ENCODE measurements around the gene ZCRB1.
A peak's percentile ranks its signal among the peaks of the same experiment; 100 is the strongest.

ZCRB1 gene

GRCh38 chr12:42325653-42326474, at the start of gene ZCRB1, which contains the start of gene PPHLN1 (continued):
- TF ChIP-seq HIC1 (tag by site-specific recombination; IDR thresholded peaks at IDR 0.05) (no peak), ZNF341 (tag by site-specific recombination; IDR thresholded peaks at IDR 0.05; ENCODE audit: low read depth) (peak; percentile 95), ZSCAN18 (tag by site-specific recombination; IDR thresholded peaks at IDR 0.05) (no peak), BCL6B (tag by site-specific recombination; IDR thresholded peaks at IDR 0.05) (no peak), ZNF23 (tag by site-specific recombination; IDR thresholded peaks at IDR 0.05; ENCODE audit: borderline replicate concordance) (no peak), ZFP41 (tag by site-specific recombination; IDR thresholded peaks at IDR 0.05; ENCODE audit: borderline replicate concordance) (no peak), YY2 (tag by site-specific recombination; IDR thresholded peaks at IDR 0.05) (no peak), ZNF37A (tag by site-specific recombination; IDR thresholded peaks at IDR 0.05) (no peak), SP7 (tag by site-specific recombination; IDR thresholded peaks at IDR 0.05) (peak; percentile 59), ZNF544 (tag by site-specific recombination; IDR thresholded peaks at IDR 0.05) (no peak), ZNF155 (tag by site-specific recombination; IDR thresholded peaks at IDR 0.05) (no peak), ZNF423 (tag by site-specific recombination; IDR thresholded peaks at IDR 0.05) (no peak), ZNF366 (tag by site-specific recombination; conservative IDR thresholded peaks at IDR 0.05) (0 out of 2 replicates have a peak, but pooled peaks have one; percentile 21), ZNF677 (tag by site-specific recombination; IDR thresholded peaks at IDR 0.05) (no peak), ZNF785 (tag by site-specific recombination; IDR thresholded peaks at IDR 0.05) (no peak), ZNF747 (tag by site-specific recombination; IDR thresholded peaks at IDR 0.05) (no peak), ZNF292 (tag by site-specific recombination; IDR thresholded peaks at IDR 0.05; ENCODE audit: borderline replicate concordance, low read depth) (no peak), ZNF623 (tag by site-specific recombination; IDR thresholded peaks at IDR 0.05) (no peak), ZNF585B (tag by site-specific recombination; IDR thresholded peaks at IDR 0.05) (peak; percentile 59), ZNF280C (tag by site-specific recombination; IDR thresholded peaks at IDR 0.05) (no peak), ZNF350 (tag by site-specific recombination; IDR thresholded peaks at IDR 0.05) (no peak), ZNF645 (tag by site-specific recombination; IDR thresholded peaks at IDR 0.05) (no peak), GLI2 (tag by site-specific recombination; IDR thresholded peaks at IDR 0.05; ENCODE audit: borderline replicate concordance, low read depth) (no peak), ZNF146 (tag by site-specific recombination; IDR thresholded peaks at IDR 0.05) (no peak), ZNF624 (tag by site-specific recombination; IDR thresholded peaks at IDR 0.05) (no peak), ZNF548 (tag by site-specific recombination; IDR thresholded peaks at IDR 0.05) (no peak), SP2 (tag by site-specific recombination; IDR thresholded peaks at IDR 0.05) (peak; percentile 86), SETDB1 (IDR thresholded peaks at IDR 0.05; ENCODE audit: insufficient read length, low read length) (no peak), ZBTB21 (tag by site-specific recombination; IDR thresholded peaks at IDR 0.05) (peak; percentile 77), ZNF776 (tag by site-specific recombination; IDR thresholded peaks at IDR 0.05; ENCODE audit: borderline replicate concordance) (no peak), ZNF596 (tag by site-specific recombination; IDR thresholded peaks at IDR 0.05) (no peak), ZNF792 (tag by site-specific recombination; IDR thresholded peaks at IDR 0.05) (no peak), ZNF2 (tag by site-specific recombination; IDR thresholded peaks at IDR 0.05) (no peak; the same call in 1 of the 2 replicates)
